ENCODE data around the gene STK32B. TPM values are rescaled to one million over a fixed set of nuclear protein-coding genes. Genes with fewer than 3 reads are reported as not detected.

Gene STK32B
- polyA plus RNA-seq, 1 of the 3 experiments (the other 2 are of a cell fraction), result 0.20 TPM

- no peaks in the 10 kb centered on the region for H3K9me3 ChIP-seq
- peaks cover 3% of the 10 kb centered on the region for H3F3A ChIP-seq (replicated peaks; ENCODE audit: insufficient read depth)
- H2AFZ ChIP-seq (ENCODE audit: low read depth), result no peak overlapping the region
- TF ChIP-seq, protein P1, sequence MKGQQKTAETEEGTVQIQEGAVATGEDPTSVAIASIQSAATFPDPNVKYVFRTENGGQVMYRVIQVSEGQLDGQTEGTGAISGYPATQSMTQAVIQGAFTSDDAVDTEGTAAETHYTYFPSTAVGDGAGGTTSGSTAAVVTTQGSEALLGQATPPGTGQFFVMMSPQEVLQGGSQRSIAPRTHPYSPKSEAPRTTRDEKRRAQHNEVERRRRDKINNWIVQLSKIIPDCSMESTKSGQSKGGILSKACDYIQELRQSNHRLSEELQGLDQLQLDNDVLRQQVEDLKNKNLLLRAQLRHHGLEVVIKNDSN (IDR thresholded peaks at IDR 0.05; ENCODE audit: borderline replicate concordance, low read depth), result no peak
- TF ChIP-seq SMC3 (IDR thresholded peaks at IDR 0.05; ENCODE audit: low read depth, low read length), result no peak
- TF ChIP-seq, protein P2, sequence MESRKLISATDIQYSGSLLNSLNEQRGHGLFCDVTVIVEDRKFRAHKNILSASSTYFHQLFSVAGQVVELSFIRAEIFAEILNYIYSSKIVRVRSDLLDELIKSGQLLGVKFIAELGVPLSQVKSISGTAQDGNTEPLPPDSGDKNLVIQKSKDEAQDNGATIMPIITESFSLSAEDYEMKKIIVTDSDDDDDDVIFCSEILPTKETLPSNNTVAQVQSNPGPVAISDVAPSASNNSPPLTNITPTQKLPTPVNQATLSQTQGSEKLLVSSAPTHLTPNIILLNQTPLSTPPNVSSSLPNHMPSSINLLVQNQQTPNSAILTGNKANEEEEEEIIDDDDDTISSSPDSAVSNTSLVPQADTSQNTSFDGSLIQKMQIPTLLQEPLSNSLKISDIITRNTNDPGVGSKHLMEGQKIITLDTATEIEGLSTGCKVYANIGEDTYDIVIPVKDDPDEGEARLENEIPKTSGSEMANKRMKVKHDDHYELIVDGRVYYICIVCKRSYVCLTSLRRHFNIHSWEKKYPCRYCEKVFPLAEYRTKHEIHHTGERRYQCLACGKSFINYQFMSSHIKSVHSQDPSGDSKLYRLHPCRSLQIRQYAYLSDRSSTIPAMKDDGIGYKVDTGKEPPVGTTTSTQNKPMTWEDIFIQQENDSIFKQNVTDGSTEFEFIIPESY (IDR thresholded peaks at IDR 0.05; ENCODE audit: borderline replicate concordance, low read depth), result no peak
- TF ChIP-seq ELF1 (IDR thresholded peaks at IDR 0.05), result no peak
- TF ChIP-seq, protein P3, sequence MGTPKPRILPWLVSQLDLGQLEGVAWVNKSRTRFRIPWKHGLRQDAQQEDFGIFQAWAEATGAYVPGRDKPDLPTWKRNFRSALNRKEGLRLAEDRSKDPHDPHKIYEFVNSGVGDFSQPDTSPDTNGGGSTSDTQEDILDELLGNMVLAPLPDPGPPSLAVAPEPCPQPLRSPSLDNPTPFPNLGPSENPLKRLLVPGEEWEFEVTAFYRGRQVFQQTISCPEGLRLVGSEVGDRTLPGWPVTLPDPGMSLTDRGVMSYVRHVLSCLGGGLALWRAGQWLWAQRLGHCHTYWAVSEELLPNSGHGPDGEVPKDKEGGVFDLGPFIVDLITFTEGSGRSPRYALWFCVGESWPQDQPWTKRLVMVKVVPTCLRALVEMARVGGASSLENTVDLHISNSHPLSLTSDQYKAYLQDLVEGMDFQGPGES (IDR thresholded peaks at IDR 0.05; ENCODE audit: low read depth, low read length), result no peak
- no peak for TF ChIP-seq TAF1 (IDR thresholded peaks at IDR 0.05; ENCODE audit: borderline replicate concordance, low read depth, low read length)
- no peak for TF ChIP-seq CTCF (IDR thresholded peaks at IDR 0.05)
- TF ChIP-seq PBX3 (IDR thresholded peaks at IDR 0.05), result no peak
- TF ChIP-seq RAD21 (IDR thresholded peaks at IDR 0.05; ENCODE audit: low read length), result no peak
- no peak for TF ChIP-seq RXRA (IDR thresholded peaks at IDR 0.05; ENCODE audit: borderline replicate concordance, low read depth)
- no peak for TF ChIP-seq NFIC (IDR thresholded peaks at IDR 0.05; ENCODE audit: borderline replicate concordance)
- TF ChIP-seq EP300 (IDR thresholded peaks at IDR 0.05; ENCODE audit: borderline replicate concordance in 1 of 2, low read depth in 1 of 2, low read length in 1 of 2), result no peak
- TF ChIP-seq FOXM1 (IDR thresholded peaks at IDR 0.05; ENCODE audit: low read depth), result no peak
- TF ChIP-seq GATA2 (CRISPR knock-in tag; IDR thresholded peaks at IDR 0.05), result no peak
- TF ChIP-seq SIN3A (IDR thresholded peaks at IDR 0.05; ENCODE audit: borderline replicate concordance, low read depth, low read length), result no peak
- no peak for TF ChIP-seq TCF12 (IDR thresholded peaks at IDR 0.05)
- TF ChIP-seq GABPA (IDR thresholded peaks at IDR 0.05; ENCODE audit: low read depth), result no peak
- no peak for TF ChIP-seq MXI1 (IDR thresholded peaks at IDR 0.05; ENCODE audit: low read depth, low read length)
- H3K9ac ChIP-seq, result no peak overlapping the region
- ChIA-PET POLR2A (no interaction called here), CTCF (interaction anchor here (0.7 kb wide), 1 partner anchor 1381 kb away, joined by 3 read pairs; no protein-coding TSS in a partner anchor)
- no peaks in the 10 kb centered on the region for H4K20me1 ChIP-seq (ENCODE audit: insufficient read depth)
- no peaks in the 10 kb centered on the region for H3K9me2 ChIP-seq
- WGBS (ENCODE audit: low lambda C conversion rate), result 0% methylated on average over 3 of the region's 3 CpGs
- peak overlapping the region in 1 of 2 experiments; percentile 75; a peak in 2 of 4 replicates for H3K27ac ChIP-seq (ENCODE audit: low read depth in 2 of 2, low read length in 1 of 2)
- no peak overlapping the region for H3K4me2 ChIP-seq
- no peak overlapping the region for H3K4me3 ChIP-seq (ENCODE audit: low read depth in 2 of 2, low read length in 1 of 2)
- H3K36me3 ChIP-seq (replicated peaks in 1 of 2; ENCODE audit: control insufficient read depth in 1 of 2, insufficient read depth in 2 of 2, low read length in 1 of 2), result no peaks in the 10 kb centered on the region
- H3K79me2 ChIP-seq (ENCODE audit: insufficient read depth), result no peaks in the 10 kb centered on the region
- H3K27me3 ChIP-seq (ENCODE audit: insufficient read depth), result no peaks in the 10 kb centered on the region
- no peak for DNase-seq
- H3K4me1 ChIP-seq (ENCODE audit: control insufficient read depth in 1 of 2, insufficient read depth in 2 of 2, low read depth in 1 of 2, low read length in 1 of 2), result no peaks in the 10 kb centered on the region
Measured at GRCh38 chr4:5366009-5366386, 314.7 kb downstream of the STK32B start.

Data from SK-N-SH (cell line).